ENCODE measurements around the gene MRAP. TPM values are rescaled to one million over a fixed set of nuclear protein-coding genes. Genes with fewer than 3 reads are reported as not detected.

MRAP gene
- total and polyA plus RNA-seq, 8 donors, result 0.30 to 0.55 TPM; not detected in 6

DNA sequence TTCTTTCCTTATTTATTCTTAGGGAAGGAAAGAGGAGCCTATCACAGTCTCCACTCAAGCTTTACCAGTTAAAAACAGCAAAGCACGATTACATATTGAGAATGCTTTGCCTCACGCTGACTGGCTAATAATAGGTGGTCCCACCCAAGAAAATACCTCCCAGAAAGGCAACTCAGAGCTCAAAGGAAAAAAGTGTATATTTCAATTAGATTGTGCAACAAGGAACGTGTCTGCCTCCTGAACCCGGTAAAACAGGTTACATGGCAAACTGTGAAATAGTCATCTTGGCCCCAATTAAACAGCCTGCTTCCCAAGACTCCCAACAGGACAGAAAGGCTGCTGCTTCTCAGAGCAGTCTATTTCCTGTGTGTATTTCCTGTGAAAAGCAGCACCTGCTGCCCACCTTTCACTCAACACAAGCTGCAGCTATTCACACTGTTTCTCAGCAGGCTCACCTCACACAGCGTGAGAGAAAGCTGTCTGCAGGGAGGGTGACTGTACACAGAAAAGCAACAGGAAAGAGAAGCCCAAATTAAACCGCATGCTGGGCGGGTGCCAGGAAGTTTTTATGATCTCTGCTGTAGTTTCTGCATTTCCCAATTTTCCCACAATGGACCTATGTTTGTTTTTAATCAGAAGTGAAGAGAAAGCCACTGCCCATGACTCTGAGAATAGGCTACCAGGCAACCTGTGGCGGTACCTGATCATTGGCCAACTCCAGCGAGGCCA, 50.1 kb downstream of the MRAP start:
- Histone ChIP-seq H3K36me3 (peaks cover 83 to 100% (median 100%) of the 10 kb centered on the region in 4 donors), H3K27me3 (no peaks in the 10 kb centered on the region), H3K4me1 (peaks cover 0 to 5% (median 0%) of the 10 kb centered on the region in 4 donors), H3K4me3 (no peak overlapping the region), H3K27ac (peak overlapping the region in 2 of 5 donors; percentile 23 to 59), H3K9me3 (peaks cover 0 to 13% (median 8%) of the 10 kb centered on the region in 4 donors)
- DNase-seq, result peak in 1 of 2 donors; percentile 72
- TF ChIP-seq, protein P1, sequence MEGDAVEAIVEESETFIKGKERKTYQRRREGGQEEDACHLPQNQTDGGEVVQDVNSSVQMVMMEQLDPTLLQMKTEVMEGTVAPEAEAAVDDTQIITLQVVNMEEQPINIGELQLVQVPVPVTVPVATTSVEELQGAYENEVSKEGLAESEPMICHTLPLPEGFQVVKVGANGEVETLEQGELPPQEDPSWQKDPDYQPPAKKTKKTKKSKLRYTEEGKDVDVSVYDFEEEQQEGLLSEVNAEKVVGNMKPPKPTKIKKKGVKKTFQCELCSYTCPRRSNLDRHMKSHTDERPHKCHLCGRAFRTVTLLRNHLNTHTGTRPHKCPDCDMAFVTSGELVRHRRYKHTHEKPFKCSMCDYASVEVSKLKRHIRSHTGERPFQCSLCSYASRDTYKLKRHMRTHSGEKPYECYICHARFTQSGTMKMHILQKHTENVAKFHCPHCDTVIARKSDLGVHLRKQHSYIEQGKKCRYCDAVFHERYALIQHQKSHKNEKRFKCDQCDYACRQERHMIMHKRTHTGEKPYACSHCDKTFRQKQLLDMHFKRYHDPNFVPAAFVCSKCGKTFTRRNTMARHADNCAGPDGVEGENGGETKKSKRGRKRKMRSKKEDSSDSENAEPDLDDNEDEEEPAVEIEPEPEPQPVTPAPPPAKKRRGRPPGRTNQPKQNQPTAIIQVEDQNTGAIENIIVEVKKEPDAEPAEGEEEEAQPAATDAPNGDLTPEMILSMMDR (IDR thresholded peaks at IDR 0.05), result no peak
- TF ChIP-seq POLR2A (IDR thresholded peaks at IDR 0.05) (no peak), EP300 (IDR thresholded peaks at IDR 0.05) (no peak), POLR2AphosphoS5 (IDR thresholded peaks at IDR 0.05) (no peak)
- WGBS, 5 donors, result 71 to 84% (median 80%) methylated on average over 9 of the region's 9 CpGs
- intact Hi-C loops (cut with DNase I; ENCODE audit: low total_unique reads), result no loop called here

DNA sequence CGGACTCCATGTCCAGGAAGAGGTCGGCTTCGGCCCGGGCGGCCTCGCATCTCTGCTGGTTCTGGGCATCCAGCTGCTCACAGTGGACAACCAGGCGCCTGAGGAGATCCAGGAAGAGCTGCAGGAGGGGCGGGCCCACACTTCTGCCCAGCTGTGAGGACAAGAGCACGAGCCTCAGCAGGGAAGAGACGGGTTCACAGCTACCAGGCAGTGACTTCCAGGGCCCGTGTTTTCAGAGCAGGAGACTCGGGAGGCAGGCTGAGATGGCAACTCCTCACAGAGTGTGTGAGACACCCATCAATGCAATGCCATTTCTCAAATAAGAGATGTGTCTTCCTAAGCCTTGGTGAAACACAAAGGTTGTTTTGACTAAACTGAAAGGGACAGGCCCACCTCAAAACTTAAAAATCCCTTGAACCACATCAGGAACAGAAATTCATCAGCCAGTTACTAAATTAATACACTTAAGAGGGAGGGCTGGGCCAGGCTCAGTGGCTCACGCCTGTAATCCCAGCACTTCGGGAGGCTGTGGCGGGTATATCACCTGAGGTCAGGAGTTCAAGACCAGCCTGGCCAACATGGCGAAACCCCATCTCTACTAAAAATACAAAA, 50.8 kb downstream of the MRAP start:
- WGBS, 5 donors, result 84 to 93% (median 91%) methylated on average over 16 of the region's 16 CpGs
- DNase-seq, result no peak
- peaks cover 0 to 8% (median 5%) of the 10 kb centered on the region in 4 donors for H3K9me3 ChIP-seq
- H3K27ac ChIP-seq, result peak overlapping the region in 1 of 5 donors; percentile 59
- intact Hi-C loops (cut with DNase I; ENCODE audit: low total_unique reads), result no loop called here
- peaks cover 0 to 5% (median 0%) of the 10 kb centered on the region in 4 donors for H3K4me1 ChIP-seq
- no peak for TF ChIP-seq EP300 (IDR thresholded peaks at IDR 0.05)
- TF ChIP-seq POLR2A (IDR thresholded peaks at IDR 0.05), result no peak
- TF ChIP-seq, protein P1 (IDR thresholded peaks at IDR 0.05), result no peak
- no peak for TF ChIP-seq POLR2AphosphoS5 (IDR thresholded peaks at IDR 0.05)
- no peaks in the 10 kb centered on the region for H3K27me3 ChIP-seq
- H3K36me3 ChIP-seq, result peaks cover 86 to 100% (median 100%) of the 10 kb centered on the region in 4 donors
- no peak overlapping the region for H3K4me3 ChIP-seq

DNA sequence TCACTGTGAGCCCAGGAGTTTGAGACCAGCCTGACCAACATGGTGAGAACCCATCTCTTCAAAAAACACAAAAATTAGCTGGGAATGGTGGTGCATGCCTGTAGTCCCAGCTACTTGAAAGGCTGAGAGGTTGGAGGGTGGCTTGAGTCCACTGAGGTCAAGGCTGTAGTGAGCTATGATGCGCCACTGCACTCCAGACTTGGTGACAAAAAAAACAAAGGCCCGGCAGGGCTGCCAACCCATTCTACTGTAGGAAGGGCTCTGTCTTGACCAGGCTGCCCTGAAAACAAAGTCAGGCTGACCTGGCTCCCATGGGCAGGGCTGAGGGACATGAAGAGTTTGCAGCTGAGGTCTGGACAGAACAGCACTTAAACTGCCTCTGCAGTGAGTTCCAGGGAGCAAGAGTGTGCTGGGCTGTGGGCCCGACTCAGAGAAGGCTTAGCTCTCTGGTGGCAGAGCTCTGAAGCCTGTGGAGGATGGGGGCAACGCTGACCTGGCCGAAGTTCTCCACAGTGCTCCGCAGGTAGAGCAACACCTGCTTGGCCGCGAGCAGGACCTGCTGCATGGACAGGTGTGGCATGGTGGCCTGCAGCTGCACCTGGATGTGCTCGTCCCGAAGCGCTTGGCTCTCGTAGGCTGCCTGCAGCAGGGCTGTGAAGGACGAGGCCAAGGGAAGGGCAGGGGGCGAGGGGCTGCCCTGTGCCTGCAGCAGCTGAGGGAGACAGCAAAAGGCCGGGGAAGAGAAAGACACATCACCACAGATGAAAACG, 51.7 kb downstream of the MRAP start:
- H3K4me1 ChIP-seq, result peaks cover 0 to 5% (median 0%) of the 10 kb centered on the region in 4 donors
- no peak overlapping the region for H3K4me3 ChIP-seq
- H3K36me3 ChIP-seq, result peaks cover 82 to 100% (median 100%) of the 10 kb centered on the region in 4 donors
- no peak overlapping the region for H3K27ac ChIP-seq
- 93 to 96% (median 95%) methylated on average over 11 to 16 of the region's 16 CpGs for WGBS, 5 donors
- TF ChIP-seq EP300 (IDR thresholded peaks at IDR 0.05) (no peak), POLR2AphosphoS5 (IDR thresholded peaks at IDR 0.05) (no peak), POLR2A (IDR thresholded peaks at IDR 0.05) (no peak)
- TF ChIP-seq, protein P1 (IDR thresholded peaks at IDR 0.05), result no peak
- DNase-seq, result no peak
- intact Hi-C loops (cut with DNase I; ENCODE audit: low total_unique reads), result no loop called here
- H3K27me3 ChIP-seq, result no peaks in the 10 kb centered on the region
- H3K9me3 ChIP-seq, result no peaks in the 10 kb centered on the region

DNA sequence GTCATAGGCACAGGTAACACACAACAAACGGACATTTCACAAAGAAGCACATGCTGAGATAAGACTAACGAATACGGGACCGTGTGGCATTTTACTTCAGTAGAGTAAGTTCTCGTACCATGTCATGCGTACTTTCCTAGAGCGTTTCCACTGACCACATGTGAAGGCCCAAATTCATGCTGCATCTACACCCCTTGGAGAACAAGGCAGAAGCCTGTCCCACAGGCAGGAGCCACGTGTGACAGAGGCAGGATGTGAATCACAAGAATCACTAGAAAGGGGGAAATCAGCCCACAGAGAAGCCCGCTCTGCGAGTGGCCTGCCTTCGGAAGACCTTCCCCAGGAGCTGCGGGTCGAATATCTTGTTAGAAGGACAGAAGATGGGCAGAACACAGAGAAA, 52.3 kb downstream of the MRAP start:
- TF ChIP-seq POLR2A (IDR thresholded peaks at IDR 0.05) (no peak), POLR2AphosphoS5 (IDR thresholded peaks at IDR 0.05) (no peak), EP300 (IDR thresholded peaks at IDR 0.05) (no peak)
- TF ChIP-seq, protein P1 (IDR thresholded peaks at IDR 0.05), result no peak
- intact Hi-C loops (cut with DNase I; ENCODE audit: low total_unique reads), result no loop called here
- no peak overlapping the region for H3K27ac ChIP-seq
- H3K4me3 ChIP-seq, result no peak overlapping the region
- peaks cover 0 to 5% (median 0%) of the 10 kb centered on the region in 4 donors for H3K4me1 ChIP-seq
- no peak for DNase-seq
- H3K27me3 ChIP-seq, result no peaks in the 10 kb centered on the region
- peaks cover 84 to 100% (median 100%) of the 10 kb centered on the region in 4 donors for H3K36me3 ChIP-seq
- 86 to 93% (median 88%) methylated on average over 13 of the region's 13 CpGs for WGBS, 5 donors
- no peaks in the 10 kb centered on the region for H3K9me3 ChIP-seq

Measured in stomach (tissue), 9 donors.